ENCODE results near the gene WEE1.
"Not testable (repeated sequence)": the region's sequence is repeated elsewhere in the genome, so short reads cannot be mapped to it uniquely, and the experiment has no call there.

WEE1 gene

DNA sequence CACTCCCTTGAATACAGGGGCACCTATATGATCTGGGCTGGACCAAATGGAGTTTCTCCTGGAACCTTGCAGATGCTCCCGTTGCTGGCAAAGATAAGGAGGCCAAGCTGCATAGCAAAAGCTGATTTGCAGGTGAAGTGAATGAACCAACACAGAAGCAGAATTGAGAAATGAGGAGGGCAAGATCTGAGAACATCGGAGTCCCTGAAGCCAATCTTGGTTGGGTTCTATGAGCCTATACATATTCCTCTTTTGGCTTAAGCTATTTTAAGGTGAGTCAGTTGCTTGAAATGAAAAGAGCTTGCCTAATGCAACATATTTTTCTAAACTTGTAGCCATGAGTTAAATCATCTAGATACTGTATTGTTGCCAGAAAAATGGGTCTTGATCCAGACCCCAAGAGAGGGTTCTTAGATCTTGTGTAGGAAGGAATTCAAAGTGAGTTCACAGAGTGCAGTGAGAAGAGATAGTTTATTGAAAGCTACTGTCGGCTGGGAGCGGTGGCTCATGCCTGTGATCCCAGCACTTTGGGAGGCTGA is 23.5 kb downstream of the WEE1 start:
- peak; percentile 25 for DNase-seq (ENCODE audit: low read depth)

DNA sequence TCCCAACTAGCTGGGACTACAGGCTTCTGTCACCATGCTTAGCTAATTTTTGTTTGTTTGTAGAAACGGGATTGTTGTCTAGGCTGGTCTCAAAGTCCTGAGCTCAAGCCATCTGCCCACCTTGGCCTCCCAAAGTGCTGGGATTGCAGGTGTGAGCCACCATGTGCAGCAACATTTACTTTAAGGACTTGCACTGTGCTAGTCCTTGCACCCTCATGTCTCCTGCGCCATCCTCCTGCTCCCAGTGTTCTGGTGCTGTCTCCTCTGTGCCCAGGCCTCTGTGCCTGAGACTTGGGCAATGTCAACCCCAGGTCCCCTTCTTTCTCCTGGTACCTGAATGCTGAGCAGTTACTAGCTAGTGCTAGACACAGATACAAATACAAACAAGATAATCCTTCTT is 26.7 kb downstream of the WEE1 start:
- no peak for DNase-seq (ENCODE audit: low read depth)

DNA sequence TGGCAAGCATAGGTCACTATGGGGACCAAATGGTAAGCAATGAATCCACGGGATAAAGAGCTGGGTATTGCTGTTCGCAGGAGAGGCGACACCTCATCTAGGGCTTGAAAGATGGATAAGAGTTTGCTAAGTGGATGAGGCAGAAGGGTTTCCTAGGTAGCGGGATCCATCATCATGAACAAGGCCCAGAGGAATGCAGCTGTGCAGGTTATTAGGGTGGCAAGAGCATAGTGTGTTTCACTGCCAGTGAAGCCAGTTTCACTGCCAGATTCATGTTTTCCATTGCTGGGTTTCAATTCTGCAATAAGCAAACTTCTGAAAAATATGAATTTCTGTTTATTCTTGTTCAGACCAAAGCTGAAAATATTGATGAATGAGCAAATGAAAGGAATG is 27.2 kb downstream of the WEE1 start:
- no peak for DNase-seq (ENCODE audit: low read depth)

DNA sequence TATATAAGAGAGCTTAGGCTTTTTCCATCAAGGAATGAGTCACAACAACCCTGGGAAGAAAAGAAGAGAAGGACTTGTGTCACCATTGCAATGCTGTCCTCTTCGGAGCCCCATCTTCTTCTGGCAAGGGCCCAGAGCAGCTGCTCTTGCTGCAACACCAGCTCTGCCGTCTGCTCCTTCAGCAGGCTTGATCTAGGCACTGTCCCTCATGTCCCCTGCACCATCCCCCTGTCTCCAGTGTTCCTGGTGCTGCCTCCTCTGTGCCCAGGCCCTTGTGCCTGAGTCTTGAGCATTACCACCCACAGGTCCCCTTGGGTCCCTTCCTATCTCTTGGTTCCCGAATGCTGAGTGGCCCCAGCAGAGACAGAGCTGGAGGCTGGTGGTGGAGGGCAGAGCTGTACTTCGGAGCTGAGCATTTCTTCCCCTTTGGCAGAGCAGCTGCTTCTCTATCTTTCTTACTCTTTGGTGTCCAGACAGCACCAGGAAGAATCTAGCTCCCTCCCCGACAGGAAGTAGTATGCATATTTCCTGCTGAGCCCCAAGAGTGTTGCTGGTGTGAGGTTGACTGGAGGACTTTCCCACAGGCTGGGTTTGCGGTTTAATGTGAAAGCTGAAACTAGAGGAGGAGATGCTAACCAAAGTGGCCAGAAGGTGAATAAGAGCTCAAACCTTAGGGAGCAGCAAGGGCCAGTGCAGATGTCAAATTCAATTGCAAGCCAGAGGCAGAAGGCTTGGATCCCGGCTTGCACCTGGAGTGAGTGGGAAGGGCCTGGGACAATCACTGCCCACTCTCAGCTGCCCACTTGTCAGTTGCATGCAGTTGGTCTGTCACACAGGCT is 27.8 kb downstream of the WEE1 start:
- DNase-seq (ENCODE audit: low read depth), result peak; percentile 89

DNA sequence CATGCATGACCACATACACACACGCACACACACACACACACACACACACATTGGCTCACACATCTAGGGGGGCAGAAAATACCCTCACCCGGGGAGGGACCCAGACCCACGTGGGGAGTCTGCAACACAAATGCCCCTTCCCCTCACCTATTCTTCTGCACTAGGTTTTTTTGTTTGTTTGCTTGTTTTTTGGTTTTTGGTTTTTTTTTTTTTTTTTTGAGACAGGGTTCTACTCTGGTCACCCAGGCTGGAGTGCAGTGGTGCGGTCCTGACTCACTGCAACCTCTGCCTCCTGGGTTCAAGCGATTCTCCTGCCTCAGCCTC is 28.4 kb downstream of the WEE1 start:
- DNase-seq (ENCODE audit: low read depth), result no peak

DNA sequence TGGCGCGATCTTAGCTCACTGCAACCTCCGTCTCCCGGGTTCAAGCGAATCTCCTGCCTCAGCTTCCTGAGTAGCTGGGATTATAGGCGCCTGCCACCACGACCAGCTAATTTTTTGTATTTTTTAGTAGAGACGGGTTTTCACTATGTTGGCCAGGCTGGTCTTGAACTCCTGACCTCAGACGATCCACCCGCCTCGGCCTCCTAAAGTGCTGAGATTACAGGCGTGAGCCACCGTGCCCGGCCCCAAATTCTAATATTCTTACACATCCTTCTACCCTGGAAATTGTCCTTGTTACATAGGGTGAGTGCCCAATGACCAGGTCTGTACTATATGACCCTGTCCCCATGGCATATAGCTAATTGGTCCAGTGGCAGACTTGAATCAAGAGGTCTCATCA is 29.7 kb downstream of the WEE1 start:
- not testable (repeated sequence) for DNase-seq (ENCODE audit: low read depth)

DNA sequence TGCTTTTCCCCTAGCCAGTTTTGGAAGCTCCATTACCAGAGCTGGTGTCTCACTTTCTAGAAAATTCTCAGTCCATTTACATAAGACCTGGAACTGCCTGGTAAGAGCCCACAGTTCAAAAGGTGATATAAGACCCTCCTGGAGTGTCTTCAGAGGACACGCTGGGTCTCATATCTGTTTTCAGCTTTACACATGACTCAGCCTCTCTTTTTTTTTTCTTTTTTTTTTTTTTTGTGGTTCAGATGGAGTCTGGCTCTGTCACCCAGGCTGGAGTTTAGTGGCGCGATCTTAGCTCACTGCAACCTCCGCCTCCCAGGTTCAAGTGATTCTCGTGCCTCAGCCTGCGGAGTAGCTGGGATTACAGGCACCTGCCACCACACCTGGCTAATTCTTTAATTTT is 30.7 kb downstream of the WEE1 start:
- DNase-seq (ENCODE audit: low read depth), result no peak

DNA sequence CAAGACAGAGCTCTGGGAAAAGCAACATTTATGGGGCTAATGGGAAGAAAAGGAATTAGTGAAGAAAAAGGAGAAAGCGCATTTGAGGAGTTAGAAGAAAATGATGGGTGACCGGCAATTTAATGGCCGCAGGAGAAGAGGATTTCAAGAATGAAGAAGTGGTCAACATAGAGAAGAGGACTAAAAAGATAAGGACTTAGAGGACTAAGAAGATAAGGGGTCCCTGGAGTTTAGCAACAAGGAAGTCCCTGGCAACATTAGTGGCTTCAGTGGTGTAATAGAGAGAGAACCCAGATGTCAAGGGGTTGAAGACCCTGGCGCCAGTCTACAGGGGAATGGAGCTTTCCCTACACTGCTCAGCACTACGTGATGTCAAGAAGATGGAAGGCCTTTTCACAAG is 32.3 kb downstream of the WEE1 start:
- DNase-seq (ENCODE audit: low read depth), result no peak

DNA sequence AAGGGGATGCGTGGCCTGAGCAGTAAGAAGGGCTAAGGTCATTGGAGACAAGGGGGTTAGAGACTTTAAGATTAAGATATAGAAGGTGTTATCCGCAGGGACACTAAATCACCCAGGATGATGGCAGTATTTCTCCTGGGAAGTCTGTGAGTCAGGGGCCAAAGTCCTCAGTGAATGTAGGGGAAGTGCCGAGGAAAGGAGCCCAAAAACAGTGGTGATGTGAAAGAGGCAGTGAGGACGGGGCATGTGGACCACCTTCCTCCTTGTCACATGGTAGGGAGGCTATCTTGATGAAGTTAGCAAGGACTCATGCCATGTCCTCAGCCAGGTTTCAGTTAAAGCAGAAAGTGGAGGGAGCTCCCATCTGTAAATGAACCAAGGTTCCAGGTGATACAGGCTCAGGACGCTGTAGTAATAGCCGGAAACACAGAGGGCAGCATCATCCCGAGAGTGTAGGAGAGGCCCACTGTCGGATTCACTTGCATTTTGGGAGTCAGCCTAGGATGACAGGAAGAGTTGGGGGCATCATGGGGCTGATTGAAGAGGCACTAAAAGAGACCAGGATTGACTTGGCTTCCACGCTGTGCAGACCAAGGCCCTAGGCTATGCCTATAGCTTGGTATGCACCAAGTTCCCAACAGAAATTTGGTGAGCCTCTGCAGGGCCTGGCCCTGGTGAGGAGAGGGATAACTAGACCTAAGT is 33.5 kb downstream of the WEE1 start:
- no peak for DNase-seq (ENCODE audit: low read depth)

DNA sequence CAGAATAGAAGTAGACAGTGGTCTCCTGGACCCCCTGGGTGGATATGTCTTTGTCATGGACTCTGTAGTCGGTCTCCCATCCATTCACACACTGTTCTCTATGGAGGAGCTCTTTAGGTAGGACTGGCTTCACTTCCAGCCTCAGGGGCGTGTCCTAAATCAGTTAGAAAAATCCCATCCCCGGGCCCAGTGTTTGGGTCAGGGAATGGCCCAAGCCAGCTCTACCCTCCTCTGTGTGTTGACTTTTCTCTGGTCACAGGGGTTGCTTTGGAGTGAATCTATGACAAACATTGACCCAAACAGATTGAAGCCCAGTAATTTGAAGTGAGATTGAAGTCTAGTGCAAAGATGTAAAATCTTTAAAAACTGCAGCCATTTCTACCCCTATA is 34.0 kb downstream of the WEE1 start:
- DNase-seq (ENCODE audit: low read depth), result no peak

DNA sequence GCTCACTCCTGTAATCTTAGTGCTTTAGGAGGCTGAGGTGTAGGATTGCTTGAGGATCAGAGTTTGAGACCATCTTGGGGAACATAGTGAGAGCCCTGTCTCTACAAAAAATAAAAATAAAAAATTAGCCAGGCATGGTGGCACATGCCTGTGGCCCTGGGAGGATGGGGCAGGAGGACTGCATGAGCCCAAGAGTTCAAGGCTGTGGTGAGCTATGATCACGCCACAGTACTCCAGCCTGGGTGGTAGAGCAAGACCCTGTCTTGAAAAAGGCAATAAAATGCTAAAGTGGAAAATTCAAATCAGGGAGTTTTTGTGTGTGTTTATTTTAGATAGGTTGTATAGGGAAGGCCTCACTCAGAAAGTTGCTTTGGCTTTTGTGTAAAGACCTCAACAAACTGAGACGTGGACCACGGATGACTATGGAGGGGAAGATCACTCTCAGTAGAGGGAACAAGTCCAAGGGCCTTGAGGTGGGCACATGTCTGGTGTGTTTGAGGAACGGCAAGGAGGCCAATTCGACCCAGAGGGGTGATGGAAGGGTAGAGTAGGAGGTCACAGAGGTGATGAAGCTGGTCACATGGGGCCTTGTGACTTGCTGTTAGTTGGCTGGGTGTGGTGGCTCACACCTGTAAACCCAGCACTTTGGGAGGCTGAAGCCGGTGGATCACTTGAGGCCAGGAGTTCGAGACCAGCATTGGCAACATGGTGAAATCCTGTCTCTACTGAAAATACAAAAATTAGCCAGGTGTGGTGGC is 35.7 kb downstream of the WEE1 start:
- no peak for DNase-seq (ENCODE audit: low read depth)

DNA sequence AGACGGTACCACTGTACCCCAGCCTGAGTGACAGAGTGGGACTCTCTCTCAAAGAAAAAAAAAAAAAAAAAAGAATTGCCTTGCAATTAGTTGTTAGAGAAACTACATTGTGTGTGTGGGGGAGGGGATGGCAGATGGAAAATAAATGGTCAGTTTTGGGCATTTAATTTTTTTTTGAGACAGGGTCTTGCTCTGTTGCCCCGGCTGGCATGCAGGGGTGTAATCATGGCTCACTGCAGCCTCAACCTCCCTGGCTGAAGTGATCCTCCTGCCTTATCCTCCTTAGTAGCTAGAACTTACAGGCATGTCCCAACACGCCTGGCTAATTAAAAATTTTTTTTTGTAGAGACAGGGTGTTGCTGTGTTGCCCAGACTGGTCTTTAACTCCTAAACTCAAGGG is 36.4 kb downstream of the WEE1 start:
- DNase-seq (ENCODE audit: low read depth), result no peak

DNA sequence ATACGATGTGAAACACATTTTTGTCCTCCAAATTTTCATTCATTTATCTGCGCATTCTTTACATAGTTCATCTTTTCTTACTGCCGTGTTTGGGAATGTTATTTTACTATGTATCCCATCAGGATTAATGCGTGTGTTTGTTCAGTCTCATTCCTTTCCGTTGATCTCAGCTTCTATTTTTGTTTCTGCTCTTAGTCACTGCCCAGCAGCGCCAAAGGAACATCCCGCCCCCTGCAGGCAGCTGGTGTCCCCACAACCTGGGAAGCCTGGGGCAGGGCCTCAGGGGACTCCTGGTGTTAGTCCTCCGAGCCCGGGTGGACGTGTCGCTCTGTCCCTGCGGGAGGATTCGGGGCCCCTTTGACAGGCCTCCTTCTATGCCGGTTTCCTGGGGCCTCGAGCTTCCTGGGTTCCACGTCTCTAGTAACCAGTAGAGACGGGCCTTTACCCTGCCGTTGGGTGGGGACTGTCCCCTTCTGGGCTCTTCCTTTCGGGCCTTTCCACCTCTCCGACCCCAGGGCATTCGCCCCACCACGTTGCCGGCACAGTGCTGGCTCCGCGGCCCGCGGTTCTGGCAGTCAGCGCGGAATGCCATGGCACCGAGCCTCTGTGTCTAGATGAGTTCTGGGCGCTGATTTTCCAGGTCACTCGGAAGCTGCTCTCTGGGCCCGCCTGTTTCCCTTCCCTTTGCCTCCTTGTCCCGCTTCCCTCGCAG is 39.8 kb downstream of the WEE1 start:
- DNase-seq (ENCODE audit: low read depth), result peak; percentile 99

DNA sequence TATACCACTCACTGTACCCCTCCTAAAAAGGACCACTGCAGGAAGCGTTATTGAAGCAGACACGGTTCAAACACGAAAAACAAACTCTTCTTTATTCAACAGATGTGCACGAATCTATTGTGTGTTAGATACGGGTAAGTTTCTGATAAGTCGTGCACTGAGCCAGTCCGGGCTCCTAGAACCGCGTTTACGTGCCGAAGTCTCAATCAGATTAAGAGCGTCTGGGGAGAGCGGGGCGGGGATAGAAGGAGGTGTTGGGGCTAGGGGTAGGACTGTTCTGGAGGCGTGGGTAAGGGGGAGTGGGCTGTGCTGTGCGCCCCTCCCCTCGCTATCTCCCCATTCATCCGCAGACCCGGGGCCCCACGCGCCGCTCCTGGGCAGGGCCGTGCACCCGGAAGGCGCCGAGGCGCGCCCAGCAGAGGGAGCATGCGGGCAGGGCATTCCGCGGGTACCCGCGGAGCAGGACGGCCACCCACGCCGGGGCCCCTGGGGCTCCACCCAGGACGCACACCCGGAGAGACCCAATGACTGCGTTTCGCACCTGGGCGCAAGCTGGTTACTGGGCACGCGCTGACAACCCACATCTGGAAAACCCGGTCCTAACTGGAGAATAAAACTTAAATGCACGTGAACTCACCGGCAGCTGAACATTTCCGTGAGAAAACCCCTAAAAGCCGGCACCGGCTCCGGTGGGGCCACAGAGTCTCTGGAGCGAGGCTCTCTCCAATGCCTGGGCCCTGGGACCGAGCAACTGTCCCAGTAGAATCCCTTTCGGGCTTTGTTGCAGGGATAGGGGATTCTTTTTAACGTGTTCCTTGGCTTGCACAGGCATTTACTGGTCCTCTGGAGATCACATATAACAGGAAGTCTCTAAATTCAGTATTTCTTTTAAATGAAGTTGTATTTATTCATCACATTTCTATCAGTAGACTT is 40.6 kb downstream of the WEE1 start:
- DNase-seq (ENCODE audit: low read depth), result peak; percentile 84

DNA sequence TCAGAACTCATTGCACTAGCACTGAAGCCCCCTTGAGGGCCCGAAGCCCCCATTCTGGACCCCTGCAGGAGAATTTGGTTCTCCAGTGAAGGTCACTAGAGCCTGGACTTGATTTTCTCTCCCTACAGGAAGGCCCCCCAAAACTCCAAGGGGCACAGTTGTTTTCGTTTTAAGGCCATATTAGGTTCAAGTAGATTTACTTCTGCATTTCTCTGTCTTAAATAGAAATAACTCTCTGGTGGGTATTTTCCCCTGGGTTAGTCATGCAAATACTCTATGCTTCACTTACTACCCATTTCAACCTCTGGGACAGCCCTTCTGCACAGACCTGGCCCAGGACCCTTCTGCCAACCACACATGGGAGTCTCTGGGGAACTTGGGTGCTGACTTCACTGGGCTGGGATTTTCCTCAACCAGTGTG is 41.6 kb downstream of the WEE1 start:
- DNase-seq (ENCODE audit: low read depth), result no peak

DNA sequence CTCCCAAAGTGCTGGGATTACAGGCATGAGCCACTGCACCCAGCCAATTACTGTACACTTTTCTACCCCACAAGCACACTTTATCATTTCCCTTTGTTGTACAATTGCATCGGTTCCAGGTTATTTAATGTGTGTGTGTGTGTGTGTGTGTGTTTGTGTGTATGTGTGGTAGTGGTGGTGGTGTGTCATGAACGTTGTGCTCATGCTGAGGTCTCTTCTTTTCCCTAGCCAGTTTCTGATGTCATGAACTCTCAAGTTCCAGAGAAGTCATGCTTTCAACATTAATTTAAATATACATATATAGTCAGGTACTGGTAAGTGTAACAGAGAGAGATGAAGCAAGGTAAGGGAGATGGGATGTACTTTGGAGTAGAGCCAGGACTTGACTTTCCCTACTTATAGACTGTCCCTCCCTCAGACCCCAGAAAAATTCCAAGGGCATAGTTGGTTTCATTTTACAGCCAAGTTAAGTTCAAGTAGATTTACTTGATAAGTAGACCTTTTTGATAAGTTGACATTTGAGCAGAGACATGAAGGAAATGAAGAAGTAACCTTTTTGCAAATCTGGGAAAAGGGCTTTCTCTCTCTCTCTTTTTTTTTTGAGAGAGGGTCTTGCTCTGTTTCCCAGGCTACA is 42.7 kb downstream of the WEE1 start:
- peak; percentile 45 for DNase-seq (ENCODE audit: low read depth)

DNA sequence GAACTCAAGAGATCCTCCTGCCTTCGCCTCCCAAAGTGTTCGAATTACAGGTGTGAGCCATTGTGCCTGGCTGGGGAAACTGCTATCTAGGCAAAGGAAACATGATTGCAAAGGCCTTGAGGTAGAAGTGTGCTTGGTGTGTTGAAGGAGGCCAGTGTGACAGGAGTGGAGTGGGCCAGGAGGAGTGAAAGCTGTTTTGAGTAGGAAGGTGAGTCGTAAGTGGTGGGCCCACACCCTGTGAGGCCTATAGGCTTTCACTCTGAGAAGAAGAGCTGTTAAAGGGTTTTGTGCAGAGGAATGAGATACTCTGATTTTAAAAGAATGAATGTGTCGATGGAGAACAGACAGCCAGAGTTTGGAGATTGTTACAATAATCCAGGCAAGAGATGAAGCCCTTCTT is 43.4 kb downstream of the WEE1 start:
- peak; percentile 35 for DNase-seq (ENCODE audit: low read depth)

DNA sequence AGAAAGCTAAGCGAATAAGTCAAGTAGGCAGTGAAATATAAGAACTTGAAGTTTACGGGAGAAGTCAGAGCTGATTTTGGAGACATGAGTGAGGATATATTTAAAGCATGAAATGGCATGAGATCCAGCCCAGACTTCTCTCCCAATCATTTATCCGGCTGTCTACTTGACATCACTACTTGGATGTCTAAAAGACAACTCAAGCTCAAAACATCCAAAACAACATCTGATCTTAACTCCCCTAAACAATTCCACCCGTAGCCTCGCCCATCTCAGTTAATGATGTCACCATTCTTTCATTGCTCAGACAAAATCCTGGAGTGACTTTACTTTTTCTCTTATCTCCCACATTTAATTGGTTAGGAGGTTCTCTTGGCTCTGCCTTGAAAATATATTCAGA is 44.5 kb downstream of the WEE1 start:
- DNase-seq (ENCODE audit: low read depth), result peak; percentile 90

DNA sequence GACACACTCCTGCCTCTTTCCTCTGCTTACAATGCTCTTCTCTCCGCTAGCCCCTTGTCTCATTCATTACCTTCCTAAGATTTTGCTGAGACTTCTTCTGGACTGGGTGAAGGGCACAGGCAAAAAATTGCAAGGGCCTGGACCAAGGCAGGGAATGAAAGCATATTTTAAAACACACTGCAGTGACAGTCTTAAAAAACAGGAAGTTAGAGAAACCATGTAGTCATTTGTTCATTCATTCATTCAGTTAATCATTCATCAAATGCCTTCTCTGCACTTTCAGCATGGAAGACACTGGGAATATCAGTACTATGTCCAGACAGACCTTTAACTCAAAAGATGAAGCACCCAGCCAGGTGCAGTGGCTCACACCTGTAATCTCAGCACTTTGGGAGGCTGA is 45.5 kb downstream of the WEE1 start:
- no peak for DNase-seq (ENCODE audit: low read depth)

DNA sequence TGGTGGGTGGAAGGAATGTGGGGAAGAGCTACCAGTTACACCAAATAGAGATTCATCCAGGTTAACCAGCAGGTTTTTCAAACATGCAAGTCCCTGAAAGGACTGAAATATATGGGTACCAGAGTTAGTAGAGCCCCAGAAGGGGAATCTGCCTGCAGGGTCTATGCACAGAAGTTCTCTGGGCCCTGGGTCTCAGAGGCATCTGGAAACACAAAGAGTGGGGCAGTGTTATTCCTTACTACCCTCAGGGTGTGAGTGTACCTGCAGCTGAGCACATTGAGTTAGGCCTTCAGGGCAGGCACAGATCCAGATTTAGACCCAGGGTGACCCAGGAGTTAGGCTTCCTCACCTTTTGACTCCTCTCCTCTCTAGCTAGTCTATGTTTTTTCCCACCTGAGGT is 46.5 kb downstream of the WEE1 start:
- no peak for DNase-seq (ENCODE audit: low read depth)

DNA sequence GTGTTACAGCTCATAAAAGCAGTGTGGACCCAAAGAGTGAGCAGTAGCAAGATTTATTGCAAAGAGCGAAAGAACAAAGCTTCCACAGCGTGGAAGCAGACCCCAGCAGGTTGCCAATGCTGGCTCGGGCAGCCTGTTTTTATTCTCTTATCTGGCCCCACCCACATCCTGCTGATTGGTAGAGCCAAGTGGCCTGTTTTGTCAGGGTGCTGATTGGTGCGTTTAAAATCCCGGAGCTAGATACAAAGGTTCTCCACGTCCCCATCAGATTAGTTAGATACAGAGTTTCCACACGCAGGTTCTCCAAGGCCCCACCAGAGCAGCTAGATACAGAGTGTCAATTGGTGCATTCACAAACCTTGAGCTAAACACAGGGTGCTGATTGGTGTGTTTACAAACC is 48.9 kb downstream of the WEE1 start:
- not testable (repeated sequence) for DNase-seq (ENCODE audit: low read depth)
